ENCODE data around the gene MBTD1. TPM values are rescaled to one million over a fixed set of nuclear protein-coding genes. Genes with fewer than 3 reads are reported as not detected.
A peak's percentile ranks its signal among the peaks of the same experiment; 100 is the strongest.

The MBTD1 gene
- polyA plus RNA-seq, 1 of the 3 experiments (the other 2 are of a cell fraction), result 4.6 TPM

- TF ChIP-seq RXRA (IDR thresholded peaks at IDR 0.05; ENCODE audit: borderline replicate concordance, low read depth) (no peak), EZH2phosphoT487 (IDR thresholded peaks at IDR 0.05; ENCODE audit: borderline replicate concordance, low read depth) (no peak), JUND (IDR thresholded peaks at IDR 0.05) (no peak)
Observed at GRCh38 chr17:51250314-51250840, 9.5 kb downstream of the MBTD1 start (continued).

GRCh38 chr17:51245535-51245934 lies 14.3 kb downstream of the MBTD1 start:
- ChIA-PET POLR2A (no interaction called here), CTCF (no interaction called here)
- 85% methylated on average over 1 of the region's 1 CpG for WGBS (ENCODE audit: low lambda C conversion rate)
- Histone ChIP-seq H4K20me1 (ENCODE audit: insufficient read depth) (no peaks in the 10 kb centered on the region; the same call in 1 of the 2 replicates), H3K27ac (ENCODE audit: low read depth in 2 of 2, low read length in 1 of 2) (peak overlapping the region in 1 of 2 experiments; percentile 27; a peak in 2 of 4 replicates), H3K36me3 (replicated peaks in 1 of 2; ENCODE audit: control insufficient read depth in 1 of 2, insufficient read depth in 2 of 2, low read length in 1 of 2) (peaks cover 0 to 31% of the 10 kb centered on the region in 2 experiments), H3K4me2 (peak overlapping the region; percentile 0; the same call in 1 of the 2 replicates), H3K9ac (no peak overlapping the region), H3K27me3 (ENCODE audit: insufficient read depth) (no peaks in the 10 kb centered on the region), H3K9me2 (no peaks in the 10 kb centered on the region), H3K4me3 (ENCODE audit: low read depth in 2 of 2, low read length in 1 of 2) (no peak overlapping the region), H3K79me2 (ENCODE audit: insufficient read depth) (peaks cover 73% of the 10 kb centered on the region), H3F3A (replicated peaks; ENCODE audit: insufficient read depth) (peaks cover 12% of the 10 kb centered on the region), H2AFZ (ENCODE audit: low read depth) (no peak overlapping the region), H3K4me1 (ENCODE audit: control insufficient read depth in 1 of 2, insufficient read depth in 2 of 2, low read depth in 1 of 2, low read length in 1 of 2) (peaks cover 0 to 11% of the 10 kb centered on the region in 2 experiments; a peak in 3 of 4 replicates), H3K9me3 (0 out of 2 replicates have a peak, but pooled peaks cover 6% of the 10 kb centered on the region)
- no peak for DNase-seq
- TF ChIP-seq POLR2AphosphoS5 (IDR thresholded peaks at IDR 0.05; ENCODE audit: low read depth, low read length), result no peak
- no peak for TF ChIP-seq EZH2phosphoT487 (IDR thresholded peaks at IDR 0.05; ENCODE audit: borderline replicate concordance, low read depth)
- TF ChIP-seq FOXM1 (IDR thresholded peaks at IDR 0.05; ENCODE audit: low read depth), result no peak
- TF ChIP-seq CHD2 (IDR thresholded peaks at IDR 0.05; ENCODE audit: low read length, partially characterized antibody), result no peak
- no peak for TF ChIP-seq IRF3 (IDR thresholded peaks at IDR 0.05; ENCODE audit: low read depth, low read length)
- TF ChIP-seq GATA2 (CRISPR knock-in tag; IDR thresholded peaks at IDR 0.05), result no peak
- no peak for TF ChIP-seq MAX (IDR thresholded peaks at IDR 0.05; ENCODE audit: low read depth)
- TF ChIP-seq RFX5 (IDR thresholded peaks at IDR 0.05; ENCODE audit: low read length), result no peak
- TF ChIP-seq SIN3A (IDR thresholded peaks at IDR 0.05; ENCODE audit: borderline replicate concordance, low read depth, low read length), result no peak
- peak; percentile 61 for TF ChIP-seq TCF12 (IDR thresholded peaks at IDR 0.05)
- TF ChIP-seq NFIC (IDR thresholded peaks at IDR 0.05; ENCODE audit: borderline replicate concordance), result peak; percentile 49; the same call in 1 of the 2 replicates
- no peak for TF ChIP-seq USF1 (IDR thresholded peaks at IDR 0.05; ENCODE audit: borderline replicate concordance, low read depth)
- no peak for TF ChIP-seq RAD21 (IDR thresholded peaks at IDR 0.05; ENCODE audit: low read length)
- TF ChIP-seq ZBTB33 (IDR thresholded peaks at IDR 0.05; ENCODE audit: borderline replicate concordance, low read depth), result no peak
- TF ChIP-seq ELF1 (IDR thresholded peaks at IDR 0.05), result no peak
- no peak for TF ChIP-seq TEAD4 (IDR thresholded peaks at IDR 0.05; ENCODE audit: borderline replicate concordance, insufficient read depth)
- TF ChIP-seq CTCF (IDR thresholded peaks at IDR 0.05), result no peak
- TF ChIP-seq MEF2A (IDR thresholded peaks at IDR 0.05; ENCODE audit: borderline replicate concordance, low read depth), result no peak
- TF ChIP-seq SMC3 (IDR thresholded peaks at IDR 0.05; ENCODE audit: low read depth, low read length), result no peak
- no peak; a peak in 1 of 4 replicates for TF ChIP-seq EP300 (IDR thresholded peaks at IDR 0.05; ENCODE audit: borderline replicate concordance in 1 of 2, low read depth in 1 of 2, low read length in 1 of 2)
- no peak for TF ChIP-seq MXI1 (IDR thresholded peaks at IDR 0.05; ENCODE audit: low read depth, low read length)
- no peak for TF ChIP-seq GABPA (IDR thresholded peaks at IDR 0.05; ENCODE audit: low read depth)
- TF ChIP-seq USF2 (IDR thresholded peaks at IDR 0.05; ENCODE audit: borderline replicate concordance, low read depth, low read length), result no peak

All from SK-N-SH (cell line).